Effector memory CD8-positive, alpha-beta T cell (primary cell): ENCODE data around the gene ZFHX2.
A peak's percentile ranks its signal among the peaks of the same experiment; 100 is the strongest.

Experiments
- ATAC-seq: fragments of 150-1000 bp; cut with Tn5 transposase; replicated peaks from 2 replicates; pipeline ENCODE4 v1.10.0; 2021; ENCODE audit warnings: mild to moderate bottlenecking, moderate library complexity
- DNase-seq, 3 experiments: peaks; one replicate each; pipeline ENCODE4 v3.0.0; 2021
- H3K27ac Mint-ChIP-seq, 2 donors: one replicate each; pipeline ENCODE4 v1.8.0; 2022; ENCODE audit warnings: mild to moderate bottlenecking in 2 of 2, mixed read lengths in 2 of 2, moderate library complexity in 2 of 2
- H3K27me3 Mint-ChIP-seq, 2 donors: one replicate each; pipeline ENCODE4 v1.8.0; 2022; ENCODE audit warnings: mixed read lengths in 2 of 2
- H3K36me3 Mint-ChIP-seq: one replicate; pipeline ENCODE4 v1.8.0; 2022; ENCODE audit warnings: mild to moderate bottlenecking, moderate library complexity, mixed read lengths; ENCODE audit not compliant: insufficient read depth
- H3K4me1 Mint-ChIP-seq, 2 donors: one replicate each; pipeline ENCODE4 v1.8.0; 2022; ENCODE audit warnings: low read depth in 2 of 2, mixed read lengths in 2 of 2
- H3K4me3 Mint-ChIP-seq, 2 donors: one replicate each; pipeline ENCODE4 v1.8.0; 2022; ENCODE audit warnings: mild to moderate bottlenecking in 2 of 2, mixed read lengths in 2 of 2, moderate library complexity in 2 of 2
- H3K9me3 Mint-ChIP-seq, 2 donors: one replicate each; pipeline ENCODE4 v1.8.0; 2022; ENCODE audit warnings: mixed read lengths in 2 of 2

The ZFHX2 gene

DNA sequence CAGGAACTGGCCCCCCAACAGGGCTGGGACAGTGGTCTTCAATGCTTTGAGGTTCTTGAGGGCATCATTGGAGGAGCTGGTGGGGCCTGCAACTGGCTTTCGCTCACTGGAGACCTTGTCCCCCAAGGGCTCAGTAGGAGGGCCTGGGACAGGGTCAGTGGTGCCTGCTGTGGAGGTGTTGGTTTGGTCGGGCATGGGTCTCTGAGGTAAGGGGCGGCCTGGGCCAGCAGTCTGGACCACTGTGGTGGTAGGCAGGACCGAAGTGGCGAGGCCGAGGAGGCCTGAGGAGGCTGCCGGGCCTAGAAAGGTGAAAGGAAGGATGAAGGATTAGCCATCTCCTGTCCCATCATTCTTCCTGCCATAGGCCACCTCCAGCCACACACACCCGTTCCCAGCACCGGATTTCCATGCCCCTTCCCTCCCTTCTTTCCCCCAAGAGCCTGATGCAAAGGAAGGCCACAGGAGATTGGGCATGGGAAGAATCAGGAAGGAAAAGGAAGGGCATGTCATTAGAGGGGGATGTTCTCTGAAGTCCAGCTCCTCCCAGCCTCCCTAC, 28.8 kb downstream of the ZFHX2 start:
- H3K4me3 Mint-ChIP-seq: no peak overlapping the region
- no peak overlapping the region for H3K27ac Mint-ChIP-seq
- DNase-seq (no peak), ATAC-seq (no peak)
- H3K27me3 Mint-ChIP-seq: no peaks in the 10 kb centered on the region
- H3K36me3 Mint-ChIP-seq: peaks cover 2% of the 10 kb centered on the region
- H3K9me3 Mint-ChIP-seq: no peaks in the 10 kb centered on the region
- H3K4me1 Mint-ChIP-seq: no peaks in the 10 kb centered on the region

DNA sequence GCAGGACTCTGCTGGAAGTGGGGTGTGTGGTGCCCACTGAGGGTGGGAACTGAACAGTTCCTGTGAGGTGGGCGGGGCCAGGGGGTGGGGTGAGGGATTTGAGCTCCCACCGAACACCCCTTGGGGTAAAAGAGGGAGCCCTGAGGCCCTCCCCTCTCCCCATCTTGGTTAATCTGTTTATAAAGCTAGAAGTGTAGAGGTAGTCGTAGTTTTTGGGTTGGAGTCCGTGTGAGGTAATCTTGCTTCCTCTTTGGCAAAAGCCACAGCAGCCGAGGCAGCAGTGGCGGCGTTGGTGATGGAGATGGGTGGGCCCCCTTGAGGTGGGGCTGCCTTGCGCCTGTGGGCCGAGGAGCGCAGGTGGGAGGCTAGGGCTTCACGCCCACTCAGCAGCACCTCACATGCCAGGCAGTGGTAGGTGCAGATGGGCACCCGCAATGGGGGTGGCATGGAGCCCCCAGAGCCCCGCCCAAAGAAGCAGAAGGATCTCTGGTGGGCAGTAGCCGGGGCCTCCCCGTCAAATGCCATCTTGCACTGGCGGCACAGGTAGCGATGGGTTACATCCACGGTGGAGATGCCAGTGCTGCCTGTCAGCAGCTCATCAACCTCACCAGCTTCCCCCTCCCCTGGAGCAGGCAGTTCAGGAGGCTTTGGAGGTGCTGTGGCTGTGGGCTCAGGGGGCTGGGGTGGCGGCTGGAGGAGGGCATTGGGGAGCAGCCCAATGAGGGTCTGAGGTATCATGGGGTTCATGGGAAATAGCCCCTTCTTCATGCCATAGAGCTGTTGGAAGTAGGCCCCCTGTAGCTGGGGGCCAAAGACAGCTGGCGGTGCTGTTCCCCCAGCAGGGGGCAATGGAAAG, 29.6 kb downstream of the ZFHX2 start:
- Mint-ChIP-seq H3K4me3 (no peak overlapping the region), H3K27me3 (no peaks in the 10 kb centered on the region), H3K9me3 (no peaks in the 10 kb centered on the region), H3K4me1 (no peaks in the 10 kb centered on the region), H3K36me3 (peaks cover 2% of the 10 kb centered on the region), H3K27ac (no peak overlapping the region)
- DNase-seq (no peak), ATAC-seq (no peak)

DNA sequence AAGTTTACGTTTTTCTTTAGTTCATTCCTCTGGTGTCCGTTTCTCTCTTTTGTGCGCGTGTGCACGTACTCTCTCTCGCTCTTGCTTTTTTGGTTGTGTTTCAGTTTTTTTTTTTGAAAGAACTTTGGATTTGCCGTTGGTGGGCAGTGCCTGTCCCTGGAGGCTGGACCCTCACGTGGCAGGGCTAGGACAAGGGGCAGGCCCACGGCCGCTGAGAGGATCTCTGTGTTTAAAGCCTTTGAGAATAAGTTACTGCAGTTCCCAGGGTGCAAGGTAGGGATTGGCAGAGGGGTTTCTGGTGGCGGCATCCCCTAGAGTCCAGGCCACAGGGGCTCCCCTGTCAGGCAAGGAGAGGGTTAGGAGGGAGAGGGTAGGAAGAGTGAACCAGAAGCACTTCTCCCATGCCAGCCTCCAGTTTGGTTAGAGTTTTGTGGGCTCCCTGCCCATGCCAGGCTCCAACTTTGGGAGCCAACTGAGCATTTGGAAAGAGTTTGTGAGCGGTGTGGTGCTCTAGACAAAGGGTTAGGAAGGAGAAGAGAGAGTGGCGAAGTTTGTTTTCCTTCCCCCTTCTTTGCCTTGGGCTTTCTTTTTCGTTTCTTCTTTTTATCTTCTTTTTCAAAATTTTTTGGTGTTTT, 30.5 kb downstream of the ZFHX2 start:
- ATAC-seq (no peak), DNase-seq (no peak)
- peak overlapping the region in 1 of 2 donors; percentile 22 for H3K27ac Mint-ChIP-seq
- H3K36me3 Mint-ChIP-seq: peaks cover 2% of the 10 kb centered on the region
- H3K9me3 Mint-ChIP-seq: no peaks in the 10 kb centered on the region
- H3K27me3 Mint-ChIP-seq: no peaks in the 10 kb centered on the region
- no peaks in the 10 kb centered on the region for H3K4me1 Mint-ChIP-seq
- H3K4me3 Mint-ChIP-seq: no peak overlapping the region

DNA sequence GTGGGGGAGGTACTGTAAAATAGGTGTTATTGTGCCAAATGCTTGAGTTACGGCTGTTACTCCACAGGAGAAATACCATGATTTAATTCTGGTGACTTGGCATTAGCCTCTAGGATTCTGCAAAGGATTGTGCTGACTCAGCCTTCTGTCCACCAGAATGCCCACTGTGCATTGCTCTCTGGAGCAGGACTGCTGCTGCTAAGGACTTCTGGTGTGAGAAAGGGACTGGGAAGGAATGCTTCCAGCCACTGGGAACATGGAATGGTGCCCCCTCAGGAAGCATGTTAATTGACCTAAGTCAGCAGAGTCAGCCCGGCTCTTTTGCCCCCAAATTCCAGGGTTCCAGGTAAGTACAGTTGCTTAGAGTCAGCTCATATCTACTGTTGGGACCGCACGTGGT, 32.9 kb downstream of the ZFHX2 start:
- peak overlapping the region in 1 of 2 donors; percentile 65 for H3K27ac Mint-ChIP-seq
- no peaks in the 10 kb centered on the region for H3K9me3 Mint-ChIP-seq
- ATAC-seq (no peak), DNase-seq (no peak)
- no peaks in the 10 kb centered on the region for H3K27me3 Mint-ChIP-seq
- H3K4me1 Mint-ChIP-seq: peaks cover 0 to 2% of the 10 kb centered on the region in 2 donors
- H3K4me3 Mint-ChIP-seq: no peak overlapping the region
- peaks cover 2% of the 10 kb centered on the region for H3K36me3 Mint-ChIP-seq

DNA sequence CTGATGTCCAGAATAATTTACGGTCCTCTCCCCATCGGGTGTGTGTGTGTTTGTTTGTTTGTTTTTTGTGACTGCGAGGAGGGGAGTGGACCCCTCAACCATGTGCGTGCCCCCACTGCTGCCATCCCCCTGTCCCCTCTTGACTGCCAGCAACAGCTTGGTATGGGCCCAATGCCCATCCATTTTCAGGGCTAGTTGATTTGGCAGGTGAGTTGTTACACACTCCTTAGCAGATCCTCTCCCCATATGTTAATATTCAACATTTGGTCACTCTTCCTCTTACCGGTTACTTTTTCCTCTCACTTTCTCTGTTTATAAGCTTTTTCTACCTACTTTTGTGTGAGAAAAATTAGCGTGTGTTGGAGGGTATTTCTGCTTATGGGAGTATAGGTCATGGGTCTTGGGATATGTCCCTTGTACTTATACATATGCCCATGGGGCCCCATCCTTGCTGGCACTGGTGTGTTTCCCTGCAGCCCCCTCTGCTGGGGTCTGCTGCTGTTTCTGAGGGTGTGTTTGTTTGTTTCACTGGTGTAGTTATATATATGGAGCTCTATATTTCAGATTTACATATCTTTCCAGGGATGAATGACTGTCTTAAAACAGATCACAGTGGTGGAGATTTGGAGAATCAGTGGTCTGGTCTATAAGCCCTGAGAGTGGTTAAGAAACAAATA, 33.8 kb downstream of the ZFHX2 start:
- no peaks in the 10 kb centered on the region for H3K9me3 Mint-ChIP-seq
- DNase-seq (no peak), ATAC-seq (no peak)
- peaks cover 0 to 2% of the 10 kb centered on the region in 2 donors for H3K4me1 Mint-ChIP-seq
- H3K4me3 Mint-ChIP-seq: no peak overlapping the region
- peaks cover 2% of the 10 kb centered on the region for H3K36me3 Mint-ChIP-seq
- H3K27me3 Mint-ChIP-seq: no peaks in the 10 kb centered on the region
- H3K27ac Mint-ChIP-seq: no peak overlapping the region

DNA sequence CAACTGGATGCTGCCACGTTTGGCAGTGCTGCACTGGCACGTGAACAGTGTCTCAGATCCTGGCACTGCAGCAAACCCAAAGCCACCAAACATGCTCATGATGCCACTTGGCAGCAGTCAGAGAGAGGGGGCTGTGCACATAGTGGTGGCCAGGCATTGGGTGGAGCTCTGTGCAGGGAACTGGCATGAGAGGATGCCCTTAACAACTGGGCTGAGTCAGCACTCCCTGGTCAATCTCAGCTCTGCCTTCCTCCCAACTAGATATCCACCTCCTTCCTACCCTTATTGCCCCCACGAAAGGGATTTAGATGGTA, 37.0 kb downstream of the ZFHX2 start:
- Mint-ChIP-seq H3K4me3 (no peak overlapping the region), H3K27me3 (no peaks in the 10 kb centered on the region), H3K27ac (no peak overlapping the region), H3K36me3 (peaks cover 2% of the 10 kb centered on the region), H3K9me3 (no peaks in the 10 kb centered on the region), H3K4me1 (peaks cover 4 to 8% of the 10 kb centered on the region in 2 donors)
- no peak for DNase-seq
- ATAC-seq: no peak

DNA sequence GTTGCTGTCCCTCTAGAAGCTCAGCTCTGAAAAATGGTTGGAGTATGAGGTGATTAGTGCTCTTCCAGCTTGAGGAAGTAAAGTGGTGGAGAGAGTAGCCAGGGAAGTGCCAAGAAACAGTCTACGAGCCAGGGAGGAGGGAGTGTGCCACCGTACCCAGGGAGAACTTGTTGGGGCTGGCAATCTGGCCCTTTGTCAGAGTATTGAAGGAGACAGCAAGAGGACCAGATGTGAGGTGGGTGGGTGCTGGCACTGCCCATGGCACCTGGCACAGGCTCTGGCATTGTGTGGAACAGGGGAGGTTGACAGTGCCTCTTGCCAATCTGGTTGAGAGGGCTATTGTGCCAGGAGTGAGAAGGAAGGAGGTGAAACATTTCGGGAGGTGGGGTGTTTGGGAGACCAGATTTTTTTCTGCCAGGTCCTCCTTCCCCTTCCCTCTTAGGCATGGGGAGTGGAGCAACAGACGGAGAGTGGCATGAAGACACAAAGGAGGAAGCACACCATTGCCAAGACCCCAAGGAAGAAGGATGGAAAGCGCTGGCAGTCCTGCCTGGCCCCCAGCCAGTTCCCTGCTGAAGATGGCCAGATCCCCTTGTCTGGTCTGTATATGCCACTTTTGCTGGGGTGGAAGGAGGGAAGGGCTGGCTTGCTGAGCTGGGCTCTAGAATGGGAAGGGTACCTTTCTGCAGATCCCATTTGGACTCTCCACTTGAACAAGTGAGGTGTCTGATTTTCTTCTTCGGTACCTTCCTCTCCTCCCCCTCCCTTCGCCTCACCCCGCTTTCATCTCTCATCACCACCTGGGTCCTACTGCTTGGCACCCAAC, 37.5 kb downstream of the ZFHX2 start:
- ATAC-seq: no peak

DNA sequence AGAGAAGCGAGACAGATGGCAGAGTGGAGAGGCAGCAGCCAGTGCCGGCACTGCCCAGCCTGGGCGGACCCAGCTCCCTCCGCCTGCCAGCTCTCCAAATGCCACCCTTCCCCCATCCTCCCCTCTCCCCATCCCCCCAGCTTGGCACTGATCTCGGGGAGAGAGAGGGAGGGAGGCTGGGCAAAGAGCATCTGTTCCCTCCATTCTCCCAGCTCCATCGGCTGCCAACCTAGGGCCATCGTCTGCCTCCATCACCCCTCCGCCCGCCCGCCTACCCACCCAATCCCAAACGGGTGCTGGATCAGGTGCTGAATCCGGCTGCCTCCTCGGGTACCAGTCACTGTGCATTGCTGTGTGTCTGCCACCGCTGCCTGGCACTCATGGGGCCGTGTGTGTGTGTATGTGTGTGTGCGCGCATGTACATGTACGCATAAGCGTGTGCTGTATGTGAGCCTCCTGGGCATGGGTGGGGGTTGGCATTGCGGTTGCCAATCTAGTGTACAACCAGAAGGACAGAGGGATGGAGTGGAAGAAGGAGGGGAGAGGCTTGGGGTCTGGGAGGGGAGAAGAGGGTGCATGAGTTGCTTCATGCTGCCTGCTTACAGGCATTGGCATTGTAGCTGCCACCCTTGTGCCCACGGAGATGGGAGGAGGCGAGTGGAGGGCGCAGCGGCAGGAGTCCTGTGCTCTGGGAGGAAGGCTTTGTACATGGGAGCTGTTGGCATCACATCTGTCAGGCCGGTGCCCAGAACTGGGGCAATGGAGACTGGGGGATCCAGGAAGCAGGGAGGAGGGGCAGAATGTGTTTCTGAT, 38.4 kb downstream of the ZFHX2 start:
- Mint-ChIP-seq H3K27me3 (no peaks in the 10 kb centered on the region), H3K4me3 (no peak overlapping the region), H3K36me3 (no peaks in the 10 kb centered on the region), H3K27ac (no peak overlapping the region), H3K4me1 (peaks cover 4 to 8% of the 10 kb centered on the region in 2 donors), H3K9me3 (no peaks in the 10 kb centered on the region)
- DNase-seq: no peak
- ATAC-seq: no peak

More for the DNA sequence above, 37.5 kb downstream of the ZFHX2 start:
- Mint-ChIP-seq H3K36me3 (no peaks in the 10 kb centered on the region), H3K4me3 (no peak overlapping the region), H3K4me1 (peaks cover 4 to 8% of the 10 kb centered on the region in 2 donors), H3K27me3 (no peaks in the 10 kb centered on the region), H3K27ac (no peak overlapping the region), H3K9me3 (no peaks in the 10 kb centered on the region)
- no peak for DNase-seq

DNA sequence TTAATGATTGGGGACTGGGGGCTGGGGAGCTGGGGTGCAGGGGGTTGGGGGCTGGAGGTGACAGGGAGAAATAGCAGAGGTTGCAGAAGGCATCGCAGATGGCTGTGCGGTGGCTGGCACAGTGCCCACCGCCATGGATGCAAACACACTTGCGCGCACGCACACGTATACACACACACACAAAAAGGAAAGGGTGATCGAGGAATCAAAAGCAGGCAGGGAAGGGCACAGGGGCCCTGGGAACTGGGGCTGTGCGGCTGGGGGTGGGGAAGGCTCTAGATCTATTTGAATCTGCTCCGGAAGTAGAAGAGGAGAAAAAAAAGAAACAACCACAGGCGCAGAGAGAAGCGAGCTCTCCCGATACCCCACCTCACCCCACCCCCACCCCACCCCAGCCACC, 39.4 kb downstream of the ZFHX2 start:
- ATAC-seq: no peak
- H3K9me3 Mint-ChIP-seq: no peaks in the 10 kb centered on the region
- no peaks in the 10 kb centered on the region for H3K27me3 Mint-ChIP-seq
- DNase-seq: no peak
- H3K27ac Mint-ChIP-seq: no peak overlapping the region
- peak overlapping the region; percentile 40 to 67 for H3K4me3 Mint-ChIP-seq
- peaks cover 3% of the 10 kb centered on the region for H3K36me3 Mint-ChIP-seq
- peaks cover 4 to 8% of the 10 kb centered on the region in 2 donors for H3K4me1 Mint-ChIP-seq

DNA sequence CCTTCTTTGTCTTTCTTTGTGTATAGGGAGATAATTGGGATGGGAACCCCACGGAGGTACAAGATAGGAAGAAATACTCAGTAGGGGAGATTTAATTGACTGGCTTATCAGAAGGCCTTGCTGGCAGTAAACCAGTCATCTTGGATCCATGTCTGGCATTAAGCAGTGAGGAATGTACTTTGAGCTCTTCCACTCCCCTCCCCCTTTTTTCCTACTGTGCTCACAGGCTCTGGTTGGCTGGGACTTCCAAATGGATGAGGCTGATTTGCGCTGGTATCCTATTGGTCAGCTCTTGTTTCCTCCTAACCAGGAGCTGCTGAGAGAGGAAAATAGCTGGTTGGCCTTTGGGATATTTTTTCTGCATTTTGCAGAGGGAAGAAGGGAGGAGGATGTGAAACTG, 57.3 kb downstream of the ZFHX2 start:
- no peak overlapping the region for H3K27ac Mint-ChIP-seq
- no peak overlapping the region for H3K4me3 Mint-ChIP-seq
- no peaks in the 10 kb centered on the region for H3K4me1 Mint-ChIP-seq
- no peaks in the 10 kb centered on the region for H3K27me3 Mint-ChIP-seq
- no peak for ATAC-seq
- H3K9me3 Mint-ChIP-seq: no peaks in the 10 kb centered on the region
- peaks cover 11% of the 10 kb centered on the region for H3K36me3 Mint-ChIP-seq
- DNase-seq: no peak

DNA sequence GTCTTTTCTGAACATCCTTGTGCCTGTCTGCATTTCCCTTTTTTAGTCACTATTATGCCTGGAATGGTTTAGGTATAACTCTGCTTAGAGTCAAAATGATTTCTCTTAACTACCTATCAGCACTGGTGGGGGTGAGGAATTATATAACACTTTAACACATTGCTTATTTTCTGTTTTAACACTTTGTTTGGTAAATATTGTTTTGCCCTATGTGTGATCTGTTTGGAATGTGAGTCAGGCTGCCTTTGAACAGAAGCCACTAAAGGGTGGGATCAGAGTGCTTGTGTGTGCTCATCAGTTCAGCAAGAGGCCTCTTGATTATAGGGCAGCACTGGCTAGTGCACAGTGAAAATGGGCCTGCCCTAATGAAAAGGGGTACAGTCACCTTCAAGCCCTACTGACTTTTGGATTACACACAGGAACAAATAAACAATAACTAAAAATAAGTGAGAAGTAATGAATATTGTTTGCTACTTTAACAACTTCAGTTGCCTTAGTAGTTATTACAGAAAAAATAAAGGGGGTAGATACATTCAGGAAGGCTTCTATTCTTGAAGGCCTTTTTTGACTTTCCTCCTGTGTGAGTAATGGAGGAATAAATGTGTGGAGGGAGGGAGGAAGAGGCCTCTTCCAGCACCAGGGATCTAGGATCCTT, 58.8 kb downstream of the ZFHX2 start:
- no peak for DNase-seq
- H3K9me3 Mint-ChIP-seq: no peaks in the 10 kb centered on the region
- H3K36me3 Mint-ChIP-seq: peaks cover 7% of the 10 kb centered on the region
- H3K27ac Mint-ChIP-seq: no peak overlapping the region
- no peak for ATAC-seq
- H3K27me3 Mint-ChIP-seq: no peaks in the 10 kb centered on the region
- no peaks in the 10 kb centered on the region for H3K4me1 Mint-ChIP-seq
- no peak overlapping the region for H3K4me3 Mint-ChIP-seq

DNA sequence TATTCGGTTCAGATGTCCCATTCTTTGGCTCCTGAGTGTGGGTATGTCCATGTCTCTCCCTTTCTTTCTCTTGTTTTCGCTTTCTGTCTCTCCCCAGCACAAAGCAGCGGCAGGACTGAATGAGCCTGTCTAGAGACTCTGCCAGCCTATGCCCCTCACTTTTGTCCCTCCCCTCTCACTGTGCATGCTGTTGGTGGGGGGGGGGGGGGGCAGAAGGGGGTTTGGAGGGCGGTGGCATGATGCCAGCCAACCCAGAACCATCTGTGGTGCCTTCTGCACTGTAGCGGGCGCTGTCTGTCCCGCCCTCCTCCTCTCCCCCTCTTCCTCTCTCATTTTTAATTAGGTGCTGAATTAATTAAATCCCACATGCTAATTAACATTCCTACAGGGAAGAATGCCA, 64.3 kb downstream of the ZFHX2 start:
- Mint-ChIP-seq H3K27ac (no peak overlapping the region), H3K36me3 (peaks cover 4% of the 10 kb centered on the region), H3K9me3 (no peaks in the 10 kb centered on the region), H3K4me1 (peaks cover 0 to 2% of the 10 kb centered on the region in 2 donors), H3K27me3 (no peaks in the 10 kb centered on the region), H3K4me3 (no peak overlapping the region)
- ATAC-seq: no peak
- DNase-seq: no peak
